Progenitor cell of endocrine pancreas (in vitro differentiated cells): Measurements from ENCODE around the gene ARL6IP5. TPM values are rescaled to one million over a fixed set of nuclear protein-coding genes. Genes with fewer than 3 reads are reported as not detected.

Experiments
- DNase-seq: peaks from one replicate; pipeline ENCODE4 v3.0.0; 2021; ENCODE audit warnings: low spot score; ENCODE audit not compliant: unreplicated experiment
- H3K27ac Mint-ChIP-seq: 2 replicates; pipeline ENCODE4 v1.8.0; 2021; ENCODE audit warnings: mild to moderate bottlenecking, moderate library complexity, mixed read lengths
- H3K27me3 Mint-ChIP-seq: 2 replicates; pipeline ENCODE4 v1.8.0; 2021; ENCODE audit warnings: mixed read lengths
- H3K36me3 Mint-ChIP-seq: 2 replicates; pipeline ENCODE4 v1.8.0; 2022; ENCODE audit warnings: mixed read lengths; ENCODE audit not compliant: insufficient read depth
- H3K4me1 Mint-ChIP-seq: 2 replicates; pipeline ENCODE4 v1.8.0; 2021; ENCODE audit warnings: low read depth, mixed read lengths
- H3K4me3 Mint-ChIP-seq: 2 replicates; pipeline ENCODE4 v1.8.0; 2021; ENCODE audit warnings: low read depth, mild to moderate bottlenecking, moderate library complexity, mixed read lengths
- H3K9me3 Mint-ChIP-seq: 2 replicates; pipeline ENCODE4 v1.8.0; 2021; ENCODE audit warnings: low read depth, mixed read lengths
- CTCF ChIP-seq: fragments of 200-600 bp; sonication (generic); IDR thresholded peaks from one replicate; pipeline ENCODE4 v1.5.0; 2021; ENCODE audit warnings: antibody characterized with exemption, mild to moderate bottlenecking; ENCODE audit not compliant: unreplicated experiment
- total RNA-seq: library from RNA; stranded (reverse); gene quantifications from 2 replicates; pipeline ENCODE4 v1.2.1, GENCODE V29; 2021

The ARL6IP5 gene
- total RNA-seq, 1 donor from 2014 or later = 55.4 TPM

- Mint-ChIP-seq H3K4me1 (peaks cover 20% of the 10 kb centered on the region), H3K9me3 (no peaks in the 10 kb centered on the region), H3K27ac (peak overlapping the region; percentile 99), H3K4me3 (peak overlapping the region; percentile 99), H3K36me3 (peaks cover 16% of the 10 kb centered on the region), H3K27me3 (no peaks in the 10 kb centered on the region)
- TF ChIP-seq CTCF = no peak
- DNase-seq = no peak
Measured at GRCh38 chr3:69052472-69052898, 32.3 kb upstream of the ARL6IP5 start.

DNA sequence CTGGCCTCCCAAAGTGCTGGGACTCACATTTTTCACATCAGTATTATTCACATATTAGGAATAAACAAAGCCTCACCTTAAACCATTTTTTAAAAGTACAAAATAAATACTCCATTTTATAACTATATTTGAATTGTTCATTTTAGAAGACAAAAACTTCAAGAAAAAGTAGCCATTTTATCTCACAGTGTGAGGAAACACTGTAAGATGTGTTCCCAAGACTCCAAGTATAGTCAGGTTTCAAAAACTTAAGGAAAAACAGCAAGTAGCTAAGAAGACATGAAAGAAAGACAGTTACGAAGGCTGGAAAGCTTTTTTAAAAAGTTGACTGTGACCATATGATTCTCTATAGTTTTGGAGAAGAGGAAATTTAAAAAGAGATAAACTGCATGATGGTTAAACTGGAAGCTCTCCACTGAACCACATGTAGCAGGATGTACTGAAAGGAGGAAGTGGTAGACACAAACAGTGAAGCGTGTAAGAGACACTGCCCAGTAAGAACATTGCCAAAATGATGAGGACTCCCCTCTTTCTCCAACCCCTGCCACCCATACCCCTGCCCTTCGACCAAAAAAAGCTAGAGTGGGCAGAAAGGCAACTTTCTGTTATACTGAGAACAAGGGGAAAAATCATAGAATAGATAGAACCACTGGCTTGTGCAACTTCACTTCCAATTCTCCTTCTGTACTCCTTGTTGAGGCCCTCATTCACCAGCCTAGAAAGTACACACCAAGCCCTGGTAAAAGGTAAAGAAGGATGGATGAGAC lies 26.4 kb upstream of the ARL6IP5 start:
- TF ChIP-seq CTCF = no peak
- peaks cover 24% of the 10 kb centered on the region for H3K36me3 Mint-ChIP-seq
- H3K27me3 Mint-ChIP-seq = no peaks in the 10 kb centered on the region

DNA sequence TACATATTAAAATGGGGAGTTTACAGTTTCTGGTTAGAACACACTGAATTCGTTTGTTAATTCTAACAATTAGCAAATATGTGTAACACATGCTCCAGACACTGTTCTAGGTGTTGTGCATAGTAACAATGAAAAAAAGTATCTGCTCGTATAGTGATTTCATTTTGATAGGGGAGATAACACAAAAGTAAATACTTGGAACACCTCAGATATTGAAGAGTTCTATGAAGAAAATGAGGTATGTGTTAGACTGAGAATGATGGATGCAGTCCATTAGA lies 25.9 kb upstream of the ARL6IP5 start:
- no peaks in the 10 kb centered on the region for H3K9me3 Mint-ChIP-seq
- H3K36me3 Mint-ChIP-seq = peaks cover 26% of the 10 kb centered on the region
- TF ChIP-seq CTCF = no peak
- H3K27ac Mint-ChIP-seq = no peak overlapping the region
- no peaks in the 10 kb centered on the region for H3K27me3 Mint-ChIP-seq
- no peak overlapping the region for H3K4me3 Mint-ChIP-seq
- no peak for DNase-seq
- no peaks in the 10 kb centered on the region for H3K4me1 Mint-ChIP-seq

More for the DNA sequence above, 26.4 kb upstream of the ARL6IP5 start:
- Mint-ChIP-seq H3K4me1 (no peaks in the 10 kb centered on the region), H3K9me3 (no peaks in the 10 kb centered on the region), H3K27ac (no peak overlapping the region), H3K4me3 (no peak overlapping the region)
- no peak for DNase-seq

GRCh38 chr3:69059688-69060087 lies 25.0 kb upstream of the ARL6IP5 start:
- Mint-ChIP-seq H3K4me3 (no peak overlapping the region), H3K4me1 (peaks cover 2% of the 10 kb centered on the region), H3K27me3 (no peaks in the 10 kb centered on the region), H3K9me3 (no peaks in the 10 kb centered on the region), H3K36me3 (peaks cover 27% of the 10 kb centered on the region), H3K27ac (no peak overlapping the region)
- no peak for DNase-seq
- TF ChIP-seq CTCF = no peak

DNA sequence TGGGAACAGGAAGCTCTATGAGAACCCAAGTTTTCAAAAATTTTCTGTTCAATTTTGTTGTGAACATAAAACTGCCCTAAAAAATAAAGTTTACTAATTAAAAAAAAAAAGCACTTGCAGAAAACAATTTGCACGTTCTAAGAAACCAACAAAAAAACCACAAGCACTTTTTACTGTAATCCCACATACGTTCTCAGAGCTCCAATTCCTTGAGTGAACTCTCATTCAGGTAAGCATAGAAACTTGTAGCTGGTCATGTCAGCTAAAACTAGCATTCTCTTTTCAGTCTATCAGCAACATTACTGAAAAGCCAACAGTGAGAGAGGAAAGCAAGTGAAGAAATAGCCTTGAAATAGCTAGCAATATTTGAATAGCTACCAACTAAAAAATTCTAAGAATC lies 21.1 kb upstream of the ARL6IP5 start:
- TF ChIP-seq CTCF = no peak
- Mint-ChIP-seq H3K27me3 (no peaks in the 10 kb centered on the region), H3K36me3 (peaks cover 22% of the 10 kb centered on the region), H3K4me3 (no peak overlapping the region), H3K4me1 (peaks cover 2% of the 10 kb centered on the region), H3K9me3 (no peaks in the 10 kb centered on the region), H3K27ac (no peak overlapping the region)
- no peak for DNase-seq
